ENCODE measurements around the gene CDKN2AIPNL.

- no peak for TF ChIP-seq CTCF (IDR thresholded peaks at IDR 0.05)
- TF ChIP-seq POLR2A (IDR thresholded peaks at IDR 0.05), result no peak
Observed at GRCh38 chr5:134457801-134458200, 46.1 kb upstream of the CDKN2AIPNL start.
